Liver (tissue), 3 donors: ENCODE results near the gene PGM1.

Experiments used
- CTCF ChIP-seq: fragments of 150-350 bp; IDR thresholded peaks from 2 replicates; pipeline ENCODE4 v1.5.1; 2017; ENCODE audit warnings: improper control_type of control experiment, low read depth, low read length; ENCODE audit not compliant: missing input control
- MAX ChIP-seq: IDR thresholded peaks from 2 replicates; pipeline ENCODE4 v1.6.1; 2016; ENCODE audit warnings: antibody characterized with exemption
- SP1 ChIP-seq: IDR thresholded peaks from 2 replicates; pipeline ENCODE4 v1.6.1; 2018; ENCODE audit warnings: antibody characterized with exemption, mild to moderate bottlenecking
- YY1 ChIP-seq: IDR thresholded peaks from 2 replicates; pipeline ENCODE4 v1.6.1; 2016; ENCODE audit warnings: antibody characterized with exemption, mild to moderate bottlenecking
- donor health status: healthy.
- donor health status: healthy.

GRCh38 chr1:63602629-63603028, 9.4 kb downstream of the PGM1 start:
- TF ChIP-seq CTCF, result no peak
- no peak for TF ChIP-seq MAX
- no peak for TF ChIP-seq SP1
- no peak for TF ChIP-seq YY1
